ENCODE results near the gene EXOSC6.
"Not testable (repeated sequence)": the region's sequence is repeated elsewhere in the genome, so short reads cannot be mapped to it uniquely, and the experiment has no call there.

The EXOSC6 gene

GRCh38 chr16:70254180-70254964, 2.6 kb upstream of the EXOSC6 start:
- DNase-seq (ENCODE audit: low read depth) = no peak

- no peak for DNase-seq (ENCODE audit: low read depth)
Measured at GRCh38 chr16:70253291-70254106, 1.8 kb upstream of the EXOSC6 start.

GRCh38 chr16:70252355-70252988, 732 bp upstream of the EXOSC6 start:
- no peak for DNase-seq (ENCODE audit: low read depth)

- DNase-seq (ENCODE audit: low read depth) = no peak
Measured at GRCh38 chr16:70250748-70251628, 752 bp downstream of the EXOSC6 start.

GRCh38 chr16:70249697-70250096, 2.0 kb downstream of the EXOSC6 start:
- DNase-seq (ENCODE audit: low read depth) = not testable (repeated sequence)

- not testable (repeated sequence) for DNase-seq (ENCODE audit: low read depth)
Measured at GRCh38 chr16:70238773-70239172, 13.0 kb downstream of the EXOSC6 start.

- not testable (repeated sequence) for DNase-seq (ENCODE audit: low read depth)
Measured at GRCh38 chr16:70231831-70232230, 19.9 kb downstream of the EXOSC6 start.

- DNase-seq (ENCODE audit: low read depth) = not testable (repeated sequence)
Measured at GRCh38 chr16:70226024-70226423, 25.7 kb downstream of the EXOSC6 start.

GRCh38 chr16:70225430-70225829, 26.3 kb downstream of the EXOSC6 start:
- DNase-seq (ENCODE audit: low read depth) = not testable (repeated sequence)

GRCh38 chr16:70224645-70225044, 27.1 kb downstream of the EXOSC6 start:
- DNase-seq (ENCODE audit: low read depth) = not testable (repeated sequence)

- not testable (repeated sequence) for DNase-seq (ENCODE audit: low read depth)
Measured at GRCh38 chr16:70223971-70224513, 27.7 kb downstream of the EXOSC6 start.

GRCh38 chr16:70223216-70223615, 28.5 kb downstream of the EXOSC6 start:
- DNase-seq (ENCODE audit: low read depth) = not testable (repeated sequence)

- DNase-seq (ENCODE audit: low read depth) = not testable (repeated sequence)
Measured at GRCh38 chr16:70222574-70222973, 29.2 kb downstream of the EXOSC6 start.

- DNase-seq (ENCODE audit: low read depth) = not testable (repeated sequence)
Measured at GRCh38 chr16:70218586-70218985, 33.2 kb downstream of the EXOSC6 start.

- not testable (repeated sequence) for DNase-seq (ENCODE audit: low read depth)
Measured at GRCh38 chr16:70206382-70206781, 45.4 kb downstream of the EXOSC6 start.

- not testable (repeated sequence) for DNase-seq (ENCODE audit: low read depth)
Measured at GRCh38 chr16:70204668-70205405, 46.9 kb downstream of the EXOSC6 start.

- DNase-seq (ENCODE audit: low read depth) = not testable (repeated sequence)
Measured at GRCh38 chr16:70204010-70204409, 47.7 kb downstream of the EXOSC6 start.

- not testable (repeated sequence) for DNase-seq (ENCODE audit: low read depth)
Measured at GRCh38 chr16:70203508-70203907, 48.2 kb downstream of the EXOSC6 start.

GRCh38 chr16:70200063-70200462, 51.7 kb downstream of the EXOSC6 start:
- not testable (repeated sequence) for DNase-seq (ENCODE audit: low read depth)

- not testable (repeated sequence) for DNase-seq (ENCODE audit: low read depth)
Measured at GRCh38 chr16:70199170-70199569, 52.6 kb downstream of the EXOSC6 start.
